ENCODE measurements around the gene JKAMP. TPM values are rescaled to one million over a fixed set of nuclear protein-coding genes. Genes with fewer than 3 reads are reported as not detected.

Gene JKAMP
- total RNA-seq, 4 donors from 2014 or later, result 30.1 to 43.9 (median 34.0) TPM

DNA sequence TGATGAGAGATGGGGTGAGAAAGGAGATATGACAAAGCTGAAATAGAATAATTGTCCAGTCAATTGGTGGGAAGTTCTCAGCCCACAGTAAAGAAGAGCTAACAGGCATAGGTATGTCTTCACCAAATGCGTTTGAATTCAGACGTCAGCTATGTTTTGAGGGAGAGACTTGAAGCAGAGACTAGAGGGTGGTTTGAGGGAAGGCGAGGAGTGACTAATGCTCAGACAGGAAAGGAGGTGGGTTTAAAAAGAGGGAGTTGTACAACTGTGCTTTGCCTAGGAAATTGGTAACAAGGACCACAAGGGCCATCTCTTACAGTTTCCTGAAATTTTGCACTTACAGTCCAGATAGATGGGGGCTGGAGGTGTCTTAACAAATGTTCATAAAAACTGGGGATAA is 6.4 kb downstream of the JKAMP start:
- no peaks in the 10 kb centered on the region for H3K27me3 ChIP-seq
- in situ Hi-C loops (cut with MboI; ENCODE audit: low sequenced_read_pairs in 4 of 4) (no loop called here), intact Hi-C loops (cut with DNase I; ENCODE audit: low total_unique reads) (no loop called here)
- no peak for ATAC-seq
- no peak for DNase-seq
- H3K36me3 ChIP-seq, result peaks cover 0 to 62% of the 10 kb centered on the region in 2 donors
- TF ChIP-seq POLR2A (IDR thresholded peaks at IDR 0.05), result no peak
- TF ChIP-seq, protein P1, sequence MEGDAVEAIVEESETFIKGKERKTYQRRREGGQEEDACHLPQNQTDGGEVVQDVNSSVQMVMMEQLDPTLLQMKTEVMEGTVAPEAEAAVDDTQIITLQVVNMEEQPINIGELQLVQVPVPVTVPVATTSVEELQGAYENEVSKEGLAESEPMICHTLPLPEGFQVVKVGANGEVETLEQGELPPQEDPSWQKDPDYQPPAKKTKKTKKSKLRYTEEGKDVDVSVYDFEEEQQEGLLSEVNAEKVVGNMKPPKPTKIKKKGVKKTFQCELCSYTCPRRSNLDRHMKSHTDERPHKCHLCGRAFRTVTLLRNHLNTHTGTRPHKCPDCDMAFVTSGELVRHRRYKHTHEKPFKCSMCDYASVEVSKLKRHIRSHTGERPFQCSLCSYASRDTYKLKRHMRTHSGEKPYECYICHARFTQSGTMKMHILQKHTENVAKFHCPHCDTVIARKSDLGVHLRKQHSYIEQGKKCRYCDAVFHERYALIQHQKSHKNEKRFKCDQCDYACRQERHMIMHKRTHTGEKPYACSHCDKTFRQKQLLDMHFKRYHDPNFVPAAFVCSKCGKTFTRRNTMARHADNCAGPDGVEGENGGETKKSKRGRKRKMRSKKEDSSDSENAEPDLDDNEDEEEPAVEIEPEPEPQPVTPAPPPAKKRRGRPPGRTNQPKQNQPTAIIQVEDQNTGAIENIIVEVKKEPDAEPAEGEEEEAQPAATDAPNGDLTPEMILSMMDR (IDR thresholded peaks at IDR 0.05 in 4 of 5, conservative IDR thresholded peaks at IDR 0.05 in 1 of 5), result no peak
- no peak overlapping the region for H3K27ac ChIP-seq
- H3K9me3 ChIP-seq, result no peaks in the 10 kb centered on the region
- no peak overlapping the region for H3K4me3 ChIP-seq
- peaks cover 6 to 13% of the 10 kb centered on the region in 2 donors for H3K4me1 ChIP-seq

DNA sequence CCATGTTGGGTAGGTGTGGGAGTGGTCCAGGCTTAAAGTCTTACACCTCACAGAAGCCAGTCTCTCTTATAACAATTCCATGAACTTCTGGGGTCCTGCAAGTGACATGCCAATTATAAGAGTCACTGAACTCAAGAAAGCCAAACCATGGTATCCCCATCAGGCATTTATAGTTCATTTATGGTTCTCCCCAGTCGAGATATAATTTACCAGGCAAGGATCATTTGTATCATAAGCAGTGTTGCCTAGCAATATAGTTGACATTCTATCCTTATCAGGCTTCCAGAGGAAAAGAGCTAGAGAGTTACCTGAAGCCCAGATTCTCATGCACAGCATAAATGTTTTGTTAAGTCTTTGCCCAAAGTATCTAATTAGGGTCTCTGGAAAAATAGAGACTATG is 8.1 kb downstream of the JKAMP start:
- no peak for ATAC-seq
- TF ChIP-seq POLR2A (IDR thresholded peaks at IDR 0.05), result no peak
- TF ChIP-seq, protein P1 (IDR thresholded peaks at IDR 0.05 in 4 of 5, conservative IDR thresholded peaks at IDR 0.05 in 1 of 5), result no peak

DNA sequence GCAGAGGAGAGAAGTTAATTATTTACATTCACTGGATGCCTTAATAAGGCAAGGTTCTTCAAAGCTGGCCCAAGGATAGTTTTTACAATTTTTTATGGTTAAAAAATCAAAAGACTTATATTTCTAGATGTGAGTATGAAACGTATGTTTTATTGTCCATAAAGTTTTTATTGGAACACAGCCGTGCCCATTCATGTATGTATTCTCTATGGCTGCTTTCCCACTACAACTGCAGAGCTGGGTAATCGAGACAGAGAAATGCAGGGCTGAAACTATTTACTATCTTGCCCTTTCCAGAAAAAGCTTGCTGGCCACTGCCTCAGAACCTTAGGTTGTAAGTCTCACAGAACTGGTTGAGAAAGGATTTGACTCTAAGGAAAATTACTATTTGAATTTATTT is 16.4 kb downstream of the JKAMP start:
- no peaks in the 10 kb centered on the region for H3K9me3 ChIP-seq
- H3K4me3 ChIP-seq, result no peak overlapping the region
- peaks cover 7 to 13% of the 10 kb centered on the region in 2 donors for H3K4me1 ChIP-seq
- TF ChIP-seq, protein P1 (IDR thresholded peaks at IDR 0.05 in 4 of 5, conservative IDR thresholded peaks at IDR 0.05 in 1 of 5), result no peak
- TF ChIP-seq POLR2A (IDR thresholded peaks at IDR 0.05), result no peak
- in situ Hi-C loops (cut with MboI; ENCODE audit: low sequenced_read_pairs in 4 of 4) (no loop called here), intact Hi-C loops (cut with DNase I; ENCODE audit: low total_unique reads) (loop anchor here (2.0 kb wide), 1 partner anchor 16 kb away; the partner anchor contains the start of genes JKAMP and L3HYPDH)
- no peak overlapping the region for H3K27ac ChIP-seq
- H3K27me3 ChIP-seq, result no peaks in the 10 kb centered on the region
- DNase-seq (no peak), ATAC-seq (no peak)
- H3K36me3 ChIP-seq, result peaks cover 0 to 49% of the 10 kb centered on the region in 2 donors

More for the DNA sequence above, 8.1 kb downstream of the JKAMP start:
- intact Hi-C loops (cut with DNase I; ENCODE audit: low total_unique reads) (no loop called here), in situ Hi-C loops (cut with MboI; ENCODE audit: low sequenced_read_pairs in 4 of 4) (no loop called here)
- H3K9me3 ChIP-seq, result no peaks in the 10 kb centered on the region
- peaks cover 0 to 5% of the 10 kb centered on the region in 2 donors for H3K4me1 ChIP-seq
- DNase-seq, result no peak
- H3K27ac ChIP-seq, result no peak overlapping the region
- H3K27me3 ChIP-seq, result no peaks in the 10 kb centered on the region
- H3K4me3 ChIP-seq, result no peak overlapping the region
- H3K36me3 ChIP-seq, result peaks cover 0 to 78% of the 10 kb centered on the region in 2 donors

DNA sequence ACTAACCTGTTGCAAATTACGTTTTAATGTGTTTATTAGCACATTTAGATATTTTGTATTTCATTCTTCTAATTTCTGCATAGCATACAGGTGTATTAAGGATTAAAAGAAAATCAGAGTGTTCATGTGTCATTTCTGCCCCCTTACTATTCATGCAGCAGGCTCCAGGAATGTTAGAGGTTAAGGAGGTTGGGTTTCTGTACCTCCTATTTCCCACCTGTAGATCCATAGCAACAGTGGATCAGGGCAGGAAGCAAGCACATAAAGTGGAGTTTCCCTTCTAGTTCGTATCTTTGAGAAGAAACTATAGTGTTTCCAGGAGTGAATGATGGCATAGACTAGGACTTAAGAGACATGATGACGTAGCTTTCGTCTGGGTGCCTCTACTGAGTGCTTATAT is 18.9 kb downstream of the JKAMP start:
- H3K4me3 ChIP-seq, result no peak overlapping the region
- in situ Hi-C loops (cut with MboI; ENCODE audit: low sequenced_read_pairs in 4 of 4) (no loop called here), intact Hi-C loops (cut with DNase I; ENCODE audit: low total_unique reads) (no loop called here)
- H3K27ac ChIP-seq, result no peak overlapping the region
- peaks cover 7 to 13% of the 10 kb centered on the region in 2 donors for H3K4me1 ChIP-seq
- H3K27me3 ChIP-seq, result no peaks in the 10 kb centered on the region
- no peak for ATAC-seq
- H3K36me3 ChIP-seq, result peaks cover 0 to 32% of the 10 kb centered on the region in 2 donors
- no peaks in the 10 kb centered on the region for H3K9me3 ChIP-seq
- no peak for DNase-seq
- TF ChIP-seq POLR2A (IDR thresholded peaks at IDR 0.05), result no peak
- TF ChIP-seq, protein P1 (IDR thresholded peaks at IDR 0.05 in 4 of 5, conservative IDR thresholded peaks at IDR 0.05 in 1 of 5), result no peak
